Erythroblast (primary cell): ENCODE measurements around the gene HYAL2.

Experiments
- DNase-seq, 2 experiments: peaks; one replicate each; lab custom pipeline; 2025; lab: John Stamatoyannopoulos, UW
- GATA1 ChIP-seq: IDR thresholded peaks from 2 replicates; pipeline ENCODE4 v1.6.1; 2011; ENCODE audit warnings: low read depth, mild to moderate bottlenecking, control low read depth, low read length, moderate library complexity
- POLR2A ChIP-seq: IDR thresholded peaks from 2 replicates; pipeline ENCODE4 v1.6.1; 2011; ENCODE audit warnings: mild to moderate bottlenecking, low read length

HYAL2 gene

DNA sequence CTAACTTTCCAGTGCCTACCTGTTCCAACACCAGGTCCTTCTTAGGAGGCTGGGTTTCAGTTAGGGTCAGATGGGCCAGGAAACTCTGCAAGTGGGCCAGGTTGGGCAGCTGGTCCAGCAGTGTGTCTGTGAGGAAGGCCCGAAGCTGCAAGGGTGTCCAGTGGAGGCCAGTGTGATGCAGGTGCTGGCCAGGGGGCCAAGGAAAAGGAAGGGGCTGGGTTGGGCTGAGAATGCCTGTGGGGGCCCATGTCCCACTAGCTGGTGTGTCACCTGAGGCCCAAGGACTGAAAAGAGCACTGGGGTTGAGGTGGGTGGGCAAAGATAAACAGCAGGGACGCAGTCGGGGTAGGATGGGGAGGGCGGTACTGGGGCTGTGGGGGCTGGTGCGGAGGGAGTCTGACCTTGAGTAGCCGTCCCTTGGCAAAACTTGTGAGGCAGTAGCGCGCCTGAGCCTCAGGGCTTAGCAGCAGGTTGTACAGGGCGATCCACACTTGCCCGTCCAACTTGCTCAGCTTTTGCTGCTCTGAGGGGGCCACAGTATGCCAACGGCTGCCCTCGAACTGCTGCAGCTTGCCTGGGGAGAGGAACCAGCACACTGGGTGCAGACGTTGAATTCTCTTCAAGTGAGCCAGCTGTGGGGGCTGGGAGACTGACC lies 19.6 kb upstream of the HYAL2 start:
- DNase-seq, result no peak
- TF ChIP-seq POLR2A, result no peak
- TF ChIP-seq GATA1, result no peak

- TF ChIP-seq GATA1, result no peak
- no peak for TF ChIP-seq POLR2A
- DNase-seq, result no peak
Measured at GRCh38 chr3:50341537-50341936, 19.0 kb upstream of the HYAL2 start.

- TF ChIP-seq POLR2A (peak; percentile 95), GATA1 (no peak)
- peak; percentile 83 to 84 for DNase-seq
Measured at GRCh38 chr3:50340448-50341329, 18.1 kb upstream of the HYAL2 start, which contains the start of gene RASSF1. Gene RASSF1, minus strand, starts transcription at chr3:50340836. Its CDS starts 31 bp downstream, at chr3:50340805.

GRCh38 chr3:50340147-50340447 lies 17.6 kb upstream of the HYAL2 start:
- peak; percentile 71 to 80 for DNase-seq
- TF ChIP-seq GATA1, result no peak
- TF ChIP-seq POLR2A, result no peak

DNA sequence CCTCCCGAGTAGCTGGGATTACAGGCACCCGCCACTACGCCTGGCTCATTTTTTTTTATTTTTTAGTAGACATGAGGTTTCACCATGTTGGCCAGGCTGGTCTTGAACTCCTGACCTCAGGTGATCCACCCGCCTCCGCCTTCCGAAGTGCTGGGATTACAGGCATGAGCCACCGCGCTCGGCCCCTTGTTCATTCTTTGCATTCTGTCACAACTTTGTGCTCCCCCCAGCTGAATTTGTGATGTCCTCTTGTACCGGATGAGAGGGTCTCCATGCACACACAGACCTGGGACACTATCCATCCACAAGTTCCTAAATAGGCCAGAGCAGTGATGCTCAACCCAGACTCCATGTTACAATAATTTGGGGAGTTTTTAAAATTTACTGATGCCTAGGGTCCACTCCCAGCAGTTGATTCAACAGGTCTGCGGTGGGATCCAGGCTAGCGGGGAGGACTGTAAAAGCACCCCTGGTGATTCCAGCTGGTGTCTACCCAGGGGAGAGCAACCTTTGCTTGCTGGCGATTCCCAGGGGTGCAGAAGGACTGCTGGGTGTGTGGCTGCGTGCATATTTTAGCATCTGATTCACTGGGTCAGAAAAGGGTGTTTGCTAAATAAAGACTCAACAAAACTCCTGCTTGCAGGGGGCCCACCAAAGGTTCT lies 17.1 kb upstream of the HYAL2 start:
- no peak for DNase-seq
- no peak for TF ChIP-seq GATA1
- no peak for TF ChIP-seq POLR2A

DNA sequence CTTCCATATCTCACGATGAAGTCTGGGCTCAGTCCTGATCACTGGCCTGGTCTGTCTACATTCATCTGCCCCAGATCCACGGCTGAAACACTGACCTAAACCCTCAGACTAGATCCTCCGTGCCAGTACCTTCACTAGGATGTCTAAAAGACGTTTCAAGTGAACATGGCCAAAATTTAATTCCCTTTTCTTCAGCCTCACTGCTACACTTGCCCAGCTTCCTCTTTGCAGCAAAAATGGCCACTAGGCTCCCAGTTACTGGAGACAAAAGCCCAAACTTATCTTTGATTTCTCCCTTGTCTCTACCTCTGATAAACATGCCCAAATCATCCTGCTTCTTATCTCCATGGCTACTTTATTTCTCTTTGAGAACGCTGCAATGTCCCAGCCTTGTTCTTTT lies 16.4 kb upstream of the HYAL2 start:
- peak; percentile 43 to 61 for DNase-seq
- TF ChIP-seq GATA1, result no peak
- TF ChIP-seq POLR2A, result no peak

DNA sequence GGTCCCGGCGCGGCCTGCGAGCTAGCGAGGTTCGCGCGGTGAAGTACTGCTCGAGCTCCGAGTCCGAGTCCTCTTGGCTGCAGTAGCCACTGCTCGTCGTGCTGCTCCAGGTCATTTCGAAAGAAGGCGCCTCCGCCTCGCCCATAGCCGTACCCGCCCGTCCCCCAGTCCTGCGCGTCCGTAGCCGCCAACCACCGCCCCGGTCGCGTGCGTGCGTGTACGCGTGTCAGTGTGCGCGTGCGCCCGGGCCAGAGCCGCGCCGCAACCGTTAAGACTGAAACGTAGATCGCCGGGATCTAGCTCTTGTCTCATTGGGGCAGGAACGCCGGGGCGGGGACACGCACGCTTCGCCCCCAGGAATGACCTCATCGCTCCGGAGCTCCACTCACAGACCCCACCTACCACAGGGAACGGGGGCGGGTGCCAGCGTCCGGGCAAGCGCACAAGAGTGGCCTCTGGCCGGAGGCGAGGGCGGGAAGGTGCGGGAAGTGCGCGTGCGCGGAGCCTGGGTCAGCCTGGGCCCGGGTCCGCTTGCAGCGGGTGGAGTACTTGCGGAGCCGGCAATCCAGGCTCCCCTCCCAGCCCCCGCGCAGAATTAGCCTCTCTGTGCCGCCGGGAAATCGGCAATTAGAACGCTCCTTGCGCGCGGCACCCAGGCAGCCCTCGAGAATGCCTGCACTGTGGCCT lies 14.8 kb upstream of the HYAL2 start:
- peak; percentile 99 for DNase-seq
- peak; percentile 97 for TF ChIP-seq POLR2A
- no peak for TF ChIP-seq GATA1

GRCh38 chr3:50336452-50337174 lies 14.1 kb upstream of the HYAL2 start:
- no peak for TF ChIP-seq POLR2A
- no peak for DNase-seq

DNA sequence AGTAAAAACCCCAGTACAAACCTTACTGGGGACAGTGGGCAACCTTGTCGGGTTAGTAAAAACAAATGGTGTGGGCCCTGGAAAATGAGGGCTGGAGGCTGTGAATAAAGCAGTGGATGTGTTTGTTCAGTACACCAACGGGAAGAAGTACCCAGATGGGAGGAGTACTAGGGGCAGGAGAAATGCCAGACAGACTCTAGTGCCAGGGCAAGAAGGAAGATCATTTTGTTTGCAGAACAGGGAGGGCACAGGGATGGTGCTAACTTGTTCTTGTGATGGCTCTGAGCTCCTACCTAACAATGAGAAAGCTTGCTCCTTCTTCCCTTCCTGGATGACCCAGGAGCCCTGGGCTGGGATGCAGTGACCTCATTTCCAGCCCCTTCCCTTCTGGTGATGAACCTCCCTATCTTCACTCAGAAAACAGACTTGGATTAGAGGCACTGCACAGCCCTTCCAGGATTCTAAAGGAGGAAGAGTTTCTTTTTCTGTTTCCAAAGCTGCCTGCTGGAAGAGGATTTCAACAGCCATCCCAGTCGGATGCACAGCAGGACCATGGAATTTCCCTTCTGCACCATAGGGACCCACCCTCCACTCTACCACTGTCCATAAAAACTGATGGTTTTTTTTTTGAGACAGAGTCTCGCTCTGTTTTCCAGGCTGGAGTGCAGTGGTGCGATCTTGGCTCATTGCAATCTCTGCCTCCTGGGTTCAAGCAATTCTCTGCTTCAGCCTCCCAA lies 12.0 kb upstream of the HYAL2 start:
- TF ChIP-seq POLR2A (no peak), GATA1 (no peak)
- DNase-seq, result no peak

GRCh38 chr3:50333744-50334328 lies 11.3 kb upstream of the HYAL2 start:
- no peak for DNase-seq
- TF ChIP-seq POLR2A, result no peak
- no peak for TF ChIP-seq GATA1

DNA sequence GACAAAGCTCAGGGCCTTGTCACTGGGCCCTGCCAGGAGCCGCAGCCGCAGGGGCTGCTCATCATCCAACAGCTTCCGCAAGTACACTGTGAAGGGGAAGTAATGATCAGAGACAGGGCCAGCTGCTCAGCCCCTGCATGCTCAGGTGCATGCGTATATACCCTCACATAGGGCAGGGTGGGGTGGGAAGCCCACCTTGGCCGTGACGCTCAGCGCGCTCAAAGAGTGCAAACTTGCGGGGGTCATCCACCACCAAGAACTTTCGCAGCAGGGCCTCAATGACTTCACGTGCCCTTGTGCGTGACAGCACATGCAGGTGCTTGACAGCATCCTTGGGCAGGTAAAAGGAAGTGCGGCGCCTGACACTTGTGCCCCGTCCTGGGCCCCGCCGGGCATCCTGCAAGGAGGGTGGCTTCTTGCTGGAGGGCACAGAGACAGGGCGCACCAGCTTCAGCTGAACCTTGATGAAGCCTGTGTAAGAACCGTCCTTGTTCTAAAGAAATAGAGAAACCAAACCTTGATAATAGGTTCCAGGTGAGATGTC lies 8.9 kb upstream of the HYAL2 start:
- no peak for TF ChIP-seq GATA1
- TF ChIP-seq POLR2A, result no peak
- DNase-seq, result no peak

- DNase-seq, result no peak
Measured at GRCh38 chr3:50330330-50330729, 7.8 kb upstream of the HYAL2 start.

More at GRCh38 chr3:50330330-50330729, 7.8 kb upstream of the HYAL2 start:
- peak; percentile 13 for TF ChIP-seq POLR2A
- no peak for TF ChIP-seq GATA1
